H1 (cell line): Measurements from ENCODE around the gene MPDZ. TPM values are rescaled to one million over a fixed set of nuclear protein-coding genes. Genes with fewer than 3 reads are reported as not detected.

ENCODE experiments used
- CTCF ChIA-PET: fragments of 300-600 bp; sonication (Branson Sonifier 250); formaldehyde crosslinking; loops from one replicate; lab custom pipeline; 2021; ENCODE audit not compliant: partially characterized antibody; lab: Charles Lee
- POLR2A ChIA-PET: fragments of 300-600 bp; sonication (Branson Sonifier 250); formaldehyde crosslinking; loops from one replicate; lab custom pipeline; 2021; ENCODE audit warnings: inconsistent platforms; ENCODE audit not compliant: partially characterized antibody; lab: Charles Lee
- DNase-seq, 2 experiments: peaks; one replicate each; pipeline versions ENCODE4 v3.0.0 to v3.0.0-alpha.2; 2010 to 2022; ENCODE audit warnings: low spot score in 2 of 2, low read depth in 1 of 2, mixed read lengths in 1 of 2
- FAIRE-seq: peaks from 2 replicates; lab custom pipeline; 2011; peaks lifted over from hg19 to GRCh38; lab: Jason Lieb, UNC
- H2AFZ ChIP-seq: 2 replicates; pipeline ENCODE4 v1.8.1; 2012; ENCODE audit warnings: low read length, inconsistent platforms
- H2AK5ac ChIP-seq: 2 replicates; pipeline ENCODE4 v1.6.1; 2013; ENCODE audit warnings: low read depth, low read length
- H2BK120ac ChIP-seq: replicated peaks from 2 replicates; pipeline ENCODE3; 2013; ENCODE audit warnings: low read depth, low read length, inconsistent platforms
- H2BK12ac ChIP-seq: 2 replicates; pipeline ENCODE4 v1.6.1; 2013; ENCODE audit warnings: low read depth, low read length
- H2BK15ac ChIP-seq: 2 replicates; pipeline ENCODE4 v1.6.1; 2013; ENCODE audit warnings: low read length
- H2BK20ac ChIP-seq: 2 replicates; pipeline ENCODE4 v1.6.1; 2013; ENCODE audit warnings: low read length
- H2BK5ac ChIP-seq: 2 replicates; pipeline ENCODE4 v1.6.1; 2013; ENCODE audit warnings: low read depth, low read length
- H3K14ac ChIP-seq: 2 replicates; pipeline ENCODE4 v1.6.1; 2013; ENCODE audit warnings: inconsistent platforms; ENCODE audit not compliant: insufficient read length
- H3K18ac ChIP-seq: 2 replicates; pipeline ENCODE4 v1.6.1; 2013; ENCODE audit warnings: low read length; ENCODE audit errors: extremely low read depth
- H3K23ac ChIP-seq: 2 replicates; pipeline ENCODE4 v1.6.1; 2013; ENCODE audit warnings: inconsistent platforms; ENCODE audit not compliant: insufficient read length
- H3K23me2 ChIP-seq: 2 replicates; pipeline ENCODE4 v1.6.1; 2013; ENCODE audit warnings: low read depth, low read length
- H3K27ac ChIP-seq: 2 replicates; pipeline ENCODE4 v1.6.1; 2011; ENCODE audit warnings: low read depth, low read length, inconsistent platforms
- H3K27me3 ChIP-seq, 4 experiments: replicated peaks in 1 of 4; 1 replicate in 1 of 4; 2 replicates in 3 of 4; pipeline versions ENCODE4 v1.6.1 to v1.8.1; 2011 to 2013; ENCODE audit warnings: low read length in 3 of 4, mild to moderate bottlenecking in 3 of 4, inconsistent platforms in 2 of 4, mixed read lengths in 2 of 4, moderate library complexity in 1 of 4; ENCODE audit not compliant: control insufficient read depth in 3 of 4, insufficient read depth in 3 of 4; ENCODE audit errors: extremely low read depth in 1 of 4
- H3K36me3 ChIP-seq, 4 experiments: 2 replicates each; pipeline versions ENCODE4 v1.6.1 to v1.8.1; 2011 to 2013; ENCODE audit warnings: mild to moderate bottlenecking in 4 of 4, low read length in 3 of 4, moderate library complexity in 2 of 4, control low read depth in 1 of 4, inconsistent platforms in 1 of 4; ENCODE audit not compliant: insufficient read depth in 4 of 4, control insufficient read depth in 2 of 4
- H3K4ac ChIP-seq: replicated peaks from 2 replicates; pipeline ENCODE3; 2013; ENCODE audit warnings: low read length, low read depth, mixed read lengths, inconsistent platforms; ENCODE audit not compliant: insufficient read length
- H3K4me1 ChIP-seq, 4 experiments: replicated peaks in 1 of 4; 1 replicate in 1 of 4; 2 replicates in 3 of 4; pipeline versions ENCODE4 v1.6.1 to v1.8.1; 2011 to 2013; ENCODE audit warnings: low read length in 3 of 4, inconsistent platforms in 2 of 4, mixed read lengths in 1 of 4; ENCODE audit not compliant: insufficient read depth in 4 of 4, control insufficient read depth in 3 of 4
- H3K4me2 ChIP-seq, 2 experiments: 2 replicates each; pipeline versions ENCODE4 v1.6.1 to v1.8.1; 2011 to 2013; ENCODE audit warnings: low read depth in 2 of 2, low read length in 2 of 2, control low read depth in 1 of 2, inconsistent platforms in 1 of 2, mild to moderate bottlenecking in 1 of 2; ENCODE audit not compliant: insufficient read depth in 1 of 2
- H3K4me3 ChIP-seq, 4 experiments: fragments of 200-600, 300-600 bp in 1 of 4; sonication (generic), shearing (Covaris generic), sonication (Bioruptor Twin) in 1 of 4; 2 replicates each; pipeline versions ENCODE4 v1.5.1 to v1.8.1; 2011 to 2016; ENCODE audit warnings: low read length in 4 of 4, low read depth in 3 of 4, control low read depth in 2 of 4, inconsistent platforms in 2 of 4, mild to moderate bottlenecking in 2 of 4, mixed read lengths in 1 of 4, moderate library complexity in 1 of 4; ENCODE audit not compliant: insufficient read depth in 2 of 4; ENCODE audit errors: extremely low read depth in 1 of 4
- H3K56ac ChIP-seq: replicated peaks from 2 replicates; pipeline ENCODE3; 2013; ENCODE audit warnings: low read depth, mild to moderate bottlenecking, mixed read lengths, low read length, inconsistent platforms; ENCODE audit not compliant: insufficient read length
- H3K79me1 ChIP-seq: 2 replicates; pipeline ENCODE4 v1.6.1; 2013; ENCODE audit warnings: low read depth, low read length, control low read depth
- H3K79me2 ChIP-seq, 2 experiments: 2 replicates each; pipeline versions ENCODE4 v1.6.1 to v1.8.1; 2012 to 2013; ENCODE audit warnings: low read length in 2 of 2, mild to moderate bottlenecking in 2 of 2, inconsistent platforms in 1 of 2; ENCODE audit not compliant: insufficient read depth in 2 of 2, control insufficient read depth in 1 of 2
- H3K9ac ChIP-seq, 4 experiments: replicated peaks in 1 of 4; 1 replicate in 1 of 4; 2 replicates in 3 of 4; pipeline versions ENCODE4 v1.6.1 to v1.8.1; 2011 to 2013; ENCODE audit warnings: low read depth in 3 of 4, low read length in 3 of 4, control low read depth in 2 of 4, mild to moderate bottlenecking in 2 of 4, moderate library complexity in 2 of 4, inconsistent platforms in 1 of 4; ENCODE audit errors: extremely low read depth in 1 of 4
- H3K9me3 ChIP-seq, 2 experiments: 2 replicates each; pipeline versions ENCODE4 v1.6.1 to v1.8.1; 2012 to 2013; ENCODE audit warnings: mild to moderate bottlenecking in 2 of 2, moderate library complexity in 2 of 2, control low read depth in 1 of 2, inconsistent platforms in 1 of 2, low read depth in 1 of 2, low read length in 1 of 2, mixed read lengths in 1 of 2; ENCODE audit not compliant: insufficient read depth in 2 of 2
- H4K20me1 ChIP-seq, 2 experiments: replicated peaks in 1 of 2; 2 replicates each; pipeline versions ENCODE3 to v1.8.1; 2011 to 2013; ENCODE audit warnings: inconsistent platforms in 2 of 2, low read length in 2 of 2, mild to moderate bottlenecking in 1 of 2; ENCODE audit not compliant: insufficient read depth in 2 of 2, control insufficient read depth in 1 of 2
- H4K5ac ChIP-seq: 2 replicates; pipeline ENCODE4 v1.6.1; 2013; ENCODE audit warnings: low read length, low read depth, mixed read lengths, inconsistent platforms; ENCODE audit not compliant: insufficient read length
- H4K8ac ChIP-seq: 2 replicates; pipeline ENCODE4 v1.8.0; 2013; ENCODE audit warnings: mild to moderate bottlenecking, moderate library complexity, low read length, inconsistent platforms; ENCODE audit not compliant: insufficient read depth; ENCODE audit errors: extremely low read depth
- H4K91ac ChIP-seq: replicated peaks from 2 replicates; pipeline ENCODE3; 2013; ENCODE audit warnings: low read length, mixed read lengths, inconsistent platforms; ENCODE audit not compliant: insufficient read length
- BRCA1 ChIP-seq: IDR thresholded peaks from 2 replicates; pipeline ENCODE4 v1.6.1; 2012; ENCODE audit warnings: low read depth, low read length, improper control_type of control experiment
- HDAC2 ChIP-seq, 2 experiments: fragments of 300-600 bp in 1 of 2; sonication (generic) in 1 of 2; IDR thresholded peaks; 2 replicates each; pipeline ENCODE4 v1.6.1; 2011 to 2012; ENCODE audit warnings: low read depth in 2 of 2, low read length in 2 of 2, mild to moderate bottlenecking in 2 of 2, moderate library complexity in 2 of 2, borderline replicate concordance in 1 of 2, inconsistent platforms in 1 of 2
- KDM5A ChIP-seq: fragments of 200-600 bp; IDR thresholded peaks from 2 replicates; pipeline ENCODE4 v1.7.1; 2012; ENCODE audit warnings: mild to moderate bottlenecking, low read length, inconsistent platforms, mixed read lengths
- POU5F1 ChIP-seq: IDR thresholded peaks from 2 replicates; pipeline ENCODE4 v1.6.1; 2011; ENCODE audit warnings: low read depth, mild to moderate bottlenecking, low read length, moderate library complexity
- RBBP5 ChIP-seq: IDR thresholded peaks from 2 replicates; pipeline ENCODE4 v1.7.1; 2012; ENCODE audit warnings: low read depth, mild to moderate bottlenecking, inconsistent platforms, low read length, moderate library complexity, borderline replicate concordance
- SUZ12 ChIP-seq: fragments of 200-600 bp; sonication (generic); IDR thresholded peaks from 2 replicates; pipeline ENCODE4 v1.6.1; 2012; ENCODE audit warnings: mild to moderate bottlenecking, inconsistent platforms, low read length, moderate library complexity, mixed read lengths
- TAF7 ChIP-seq: optimal IDR thresholded peaks from 2 replicates; pipeline ENCODE3; 2011; ENCODE audit warnings: low read depth, mild to moderate bottlenecking, inconsistent platforms, low read length, moderate library complexity, borderline replicate concordance
- TBP ChIP-seq: IDR thresholded peaks from 2 replicates; pipeline ENCODE4 v1.6.1; 2011; ENCODE audit warnings: low read depth, low read length, improper control_type of control experiment
- WGBS, 2 experiments: shearing (Covaris generic) in 1 of 2; methylation state at CpG; one replicate each; pipeline versions ENCODE4 v1.1.6 to v1.1.7; 2013 to 2015; ENCODE audit warnings: low lambda C conversion rate in 2 of 2, mixed read lengths in 2 of 2, inconsistent platforms in 1 of 2, low coverage in 1 of 2, missing lambda C conversion rate in 1 of 2; ENCODE audit not compliant: insufficient replicate concordance in 2 of 2, insufficient coverage in 1 of 2, insufficient read length in 1 of 2; ENCODE audit errors: extremely low coverage in 1 of 2, missing lambda C conversion rate in 1 of 2; 5-methylcytosine and 5-hydroxymethylcytosine counted together
- polyA plus RNA-seq, 7 experiments: library from polyadenylated mRNA; depleted of rRNA in 3 of 7; stranded (reverse) in 5 of 7; unstranded in 2 of 7; fragments of >200 nt in 5 of 7; fragments of 200-250 nt in 2 of 7; gene quantifications; 1 replicate in 5 of 7; 2 replicates in 1 of 7; 4 replicates in 1 of 7; pipeline versions ENCODE4 v1.2.1 to v1.2.3, GENCODE V29; 2011 to 2013; ENCODE audit warnings: missing spikeins in 2 of 7, mixed read lengths in 2 of 7
- total RNA-seq: library from RNA; stranded (reverse); fragmentation: NEBNext Ultra II Directional; extraction: Animal tissue kit (Norgen Biotek cat#: 25700); gene quantifications from 2 replicates; pipeline ENCODE4 v1.2.1, GENCODE V29; 2021

Gene MPDZ
- total and polyA plus RNA-seq, 2 of the 8 experiments (the other 6 are each of a cell fraction or from before 2014, with no cell fraction given), result 14.6 to 39.4 TPM

- Histone ChIP-seq H3K4me1 (no peaks in the 10 kb centered on the region), H4K8ac (no peak overlapping the region), H4K20me1 (no peaks in the 10 kb centered on the region), H3K23ac (no peak overlapping the region), H3K36me3 (peaks cover 0 to 24% (median 3%) of the 10 kb centered on the region in 4 experiments; a peak in 3 of 8 replicates), H3K14ac (no peak overlapping the region), H3K9me3 (no peaks in the 10 kb centered on the region), H4K5ac (no peak overlapping the region), H3K18ac (no peak overlapping the region), H2BK120ac (no peak overlapping the region), H3K79me2 (no peaks in the 10 kb centered on the region), H2BK5ac (no peak overlapping the region), H3K79me1 (no peaks in the 10 kb centered on the region), H2BK20ac (no peak overlapping the region), H2AFZ (no peak overlapping the region), H3K4me3 (no peak overlapping the region), H2BK15ac (no peak overlapping the region), H3K9ac (no peak overlapping the region), H4K91ac (no peak overlapping the region), H3K4ac (no peak overlapping the region), H2BK12ac (no peak overlapping the region), H3K56ac (no peak overlapping the region), H3K27me3 (no peaks in the 10 kb centered on the region), H3K27ac (no peak overlapping the region), H2AK5ac (no peak overlapping the region), H3K4me2 (no peak overlapping the region), H3K23me2 (no peaks in the 10 kb centered on the region)
- ChIA-PET CTCF (no interaction called here), POLR2A (no interaction called here)
- whole genome bisulfite sequencing, 2 experiments, result 94% methylated on average over 3 of the region's 3 CpGs; no CpG with 5 or more reads in 1 of the 2 experiments
- FAIRE-seq (no peak), DNase-seq (no peak)
- no peak for TF ChIP-seq HDAC2 (IDR thresholded peaks at IDR 0.05; ENCODE audit: borderline replicate concordance in 1 of 2, low read depth in 2 of 2, low read length in 2 of 2)
- TF ChIP-seq TAF7, result no peak
- TF ChIP-seq BRCA1, result no peak
- TF ChIP-seq SUZ12, result no peak
- no peak for TF ChIP-seq POU5F1
- TF ChIP-seq KDM5A, result no peak
- no peak for TF ChIP-seq RBBP5
- no peak for TF ChIP-seq TBP
Observed at GRCh38 chr9:13179257-13179656, 100.2 kb downstream of the MPDZ start.
